Measurements from ENCODE around the gene FAM241A. TPM values are rescaled to one million over a fixed set of nuclear protein-coding genes. Genes with fewer than 3 reads are reported as not detected.

FAM241A gene
- total and polyA plus RNA-seq, 9 of the 15 experiments (the other 6 are each of a cell fraction or from before 2014, with no cell fraction given), result 2.3 to 8.5 (median 5.3) TPM

- TF ChIP-seq CC2D1A (IDR thresholded peaks at IDR 0.05) (peak; percentile 53; the same call in 1 of the 2 replicates), JUND (IDR thresholded peaks at IDR 0.05; ENCODE audit: borderline replicate concordance, low read depth, low read length) (0 out of 2 replicates have a peak, but pooled peaks have one; percentile 9), JUND (tag; IDR thresholded peaks at IDR 0.05; ENCODE audit: borderline replicate concordance, low read depth, low read length) (no peak; the same call in 2 of the 3 replicates), VEZF1 (CRISPR knock-in tag; IDR thresholded peaks at IDR 0.05) (peak; percentile 38), LCOR (CRISPR knock-in tag; IDR thresholded peaks at IDR 0.05) (no peak), EP300 (IDR thresholded peaks at IDR 0.05; ENCODE audit: low read length) (peak; percentile 38; the same call in 1 of the 2 replicates), RFX1 (IDR thresholded peaks at IDR 0.05) (no peak), POLR2B (IDR thresholded peaks at IDR 0.05; ENCODE audit: low read depth, partially characterized antibody) (no peak), SOX6 (IDR thresholded peaks at IDR 0.05) (peak; percentile 80), NCOR1 (IDR thresholded peaks at IDR 0.05) (peak; percentile 59), CBFA2T2 (conservative IDR thresholded peaks at IDR 0.05) (peak; percentile 65)
Measured at GRCh38 chr4:112153211-112153791, 8.0 kb downstream of the FAM241A start (continued).

- FAIRE-seq, result peak; percentile 42
- POLR2A ChIA-PET, result interaction anchor here (0.6 to 0.8 kb wide), 2 partner anchors 25 to 434 kb away, joined by 3 to 4 read pairs; no protein-coding TSS in a partner anchor
- H3K9ac ChIP-seq (ENCODE audit: insufficient read depth in 1 of 2, low read depth in 2 of 2, low read length in 2 of 2), result no peak overlapping the region
- TF ChIP-seq AFF1 (IDR thresholded peaks at IDR 0.05; ENCODE audit: low read depth in 1 of 2, partially characterized antibody in 2 of 2) (no peak), POLR2AphosphoS5 (IDR thresholded peaks at IDR 0.05; ENCODE audit: control insufficient read depth, insufficient read depth, low read depth, low read length) (no peak), NCOA2 (IDR thresholded peaks at IDR 0.05; ENCODE audit: partially characterized antibody in 2 of 2) (no peak), ZC3H4 (CRISPR knock-in tag; IDR thresholded peaks at IDR 0.05; ENCODE audit: borderline replicate concordance) (no peak), MAZ (CRISPR knock-in tag; conservative IDR thresholded peaks at IDR 0.05 in 1 of 2, IDR thresholded peaks at IDR 0.05 in 1 of 2) (peak in 1 of 2 experiments; percentile 13; a peak in 1 of 4 replicates), CBFA2T3 (IDR thresholded peaks at IDR 0.05) (peak; percentile 36; the same call in 1 of the 2 replicates)
Measured at GRCh38 chr4:112156112-112156511, 10.9 kb downstream of the FAM241A start.

More at GRCh38 chr4:112156112-112156511, 10.9 kb downstream of the FAM241A start:
- Histone ChIP-seq H3K9me1 (ENCODE audit: control insufficient read depth, insufficient read depth, low read length) (no peaks in the 10 kb centered on the region), H3K9me3 (replicated peaks; ENCODE audit: control insufficient read depth, insufficient read depth, low read depth, low read length) (no peaks in the 10 kb centered on the region), H3K4me3 (no peak overlapping the region), H4K20me1 (replicated peaks; ENCODE audit: control insufficient read depth, insufficient read depth, low read length) (no peaks in the 10 kb centered on the region), H3K79me2 (ENCODE audit: control insufficient read depth, insufficient read depth, low read length) (peaks cover 72% of the 10 kb centered on the region), H3K4me1 (replicated peaks in 1 of 2; ENCODE audit: control insufficient read depth in 2 of 2, insufficient read depth in 2 of 2, low read length in 2 of 2) (peaks cover 8 to 24% of the 10 kb centered on the region in 2 experiments), H3K27me3 (ENCODE audit: control insufficient read depth in 2 of 2, insufficient read depth in 2 of 2, low read length in 2 of 2) (no peaks in the 10 kb centered on the region), H3K4me2 (ENCODE audit: insufficient read depth, low read length) (peak overlapping the region; percentile 13; the same call in 1 of the 2 replicates), H3K27ac (ENCODE audit: extremely low read depth, low read depth, low read length) (peak overlapping the region; percentile 39), H3K36me3 (ENCODE audit: control insufficient read depth, insufficient read depth, low read length) (peaks cover 6% of the 10 kb centered on the region; the same call in 1 of the 3 replicates), H2AFZ (ENCODE audit: low read depth, low read length) (no peak overlapping the region)
- peak; percentile 55 for ATAC-seq
- CTCF ChIA-PET (ENCODE audit: low intra/inter-chr PET ratio), result no interaction called here
- no TSS peak for BruUV-seq (replicated peaks)
- WGBS (ENCODE audit: insufficient coverage, low coverage, missing lambda C conversion rate), result 0% methylated on average over 1 of the region's 1 CpG
- intact Hi-C loops (cut with micrococcal nuclease) (no loop called here), in situ Hi-C loops (cut with MboI) (no loop called here)
- DNase-seq (ENCODE audit: extremely low read depth in 1 of 4, low spot score in 3 of 4), result peak in 1 of 4 experiments; percentile 30

Data from K562 (cell line).